OCI-LY3 (cell line): Measurements from ENCODE around the gene TRIM15.

Experiments
- H2AFZ ChIP-seq: fragments of 200-600, 300-600 bp; shearing (Covaris generic); 2 replicates; pipeline ENCODE4 v1.6.0; 2014; ENCODE audit warnings: antibody characterized with exemption, low read depth, low read length
- H3K27ac ChIP-seq: fragments of 200-600, 300-600 bp; sonication (generic); 2 replicates; pipeline ENCODE4 v1.5.1; 2014; ENCODE audit warnings: mild to moderate bottlenecking, low read length, moderate library complexity, mixed read lengths
- H3K27me3 ChIP-seq: fragments of 200-600, 300-600 bp; sonication (generic); 2 replicates; pipeline ENCODE4 v1.6.1; 2014; ENCODE audit warnings: low read depth, low read length, mixed read lengths
- H3K36me3 ChIP-seq: fragments of 200-600, 300-600 bp; sonication (generic); replicated peaks from 2 replicates; pipeline ENCODE3; 2014; ENCODE audit warnings: low read depth, low read length, mixed read lengths
- H3K4me1 ChIP-seq: fragments of 300-600, 200-600 bp; sonication (generic); 2 replicates; pipeline ENCODE4 v1.6.1; 2014; ENCODE audit warnings: low read length, mixed read lengths
- H3K4me2 ChIP-seq: fragments of 200-600, 300-600 bp; sonication (generic); 2 replicates; pipeline ENCODE4 v1.6.1; 2014; ENCODE audit warnings: low read length, mixed read lengths
- H3K4me3 ChIP-seq: fragments of 300-600, 200-600 bp; sonication (generic); 2 replicates; pipeline ENCODE4 v1.5.1; 2014; ENCODE audit warnings: antibody characterized with exemption, mild to moderate bottlenecking, low read length, moderate library complexity
- H3K79me2 ChIP-seq: fragments of 300-600, 200-600 bp; shearing (Covaris generic); 2 replicates; pipeline ENCODE4 v1.6.1; 2014; ENCODE audit warnings: mild to moderate bottlenecking, low read length, mixed read lengths
- H3K9ac ChIP-seq: fragments of 300-600, 200-600 bp; shearing (Covaris generic); 2 replicates; pipeline ENCODE4 v1.6.0; 2014; ENCODE audit warnings: mild to moderate bottlenecking, low read length, moderate library complexity
- H3K9me3 ChIP-seq: fragments of 200-600, 300-600 bp; shearing (Covaris generic); 2 replicates; pipeline ENCODE4 v1.6.1; 2014; ENCODE audit warnings: low read length, mixed read lengths; ENCODE audit not compliant: insufficient read depth
- H4K20me1 ChIP-seq: fragments of 200-600, 300-600 bp; sonication (generic); 2 replicates; pipeline ENCODE4 v1.6.1; 2016; ENCODE audit warnings: low read length, mixed read lengths; ENCODE audit not compliant: insufficient read depth
- EZH2phosphoT487 ChIP-seq: fragments of 200-600 bp; shearing (Covaris generic); IDR thresholded peaks from 2 replicates; pipeline ENCODE4 v1.6.1; 2018; ENCODE audit warnings: antibody characterized with exemption, mixed run types, low read depth
- TF ChIP-seq, protein P1 (sequence below): fragments of 200-600, 300-600 bp; sonication (generic); IDR thresholded peaks from 2 replicates; pipeline ENCODE4 v1.5.1; 2014; ENCODE audit warnings: antibody characterized with exemption, low read length, low read depth

The TRIM15 gene

DNA sequence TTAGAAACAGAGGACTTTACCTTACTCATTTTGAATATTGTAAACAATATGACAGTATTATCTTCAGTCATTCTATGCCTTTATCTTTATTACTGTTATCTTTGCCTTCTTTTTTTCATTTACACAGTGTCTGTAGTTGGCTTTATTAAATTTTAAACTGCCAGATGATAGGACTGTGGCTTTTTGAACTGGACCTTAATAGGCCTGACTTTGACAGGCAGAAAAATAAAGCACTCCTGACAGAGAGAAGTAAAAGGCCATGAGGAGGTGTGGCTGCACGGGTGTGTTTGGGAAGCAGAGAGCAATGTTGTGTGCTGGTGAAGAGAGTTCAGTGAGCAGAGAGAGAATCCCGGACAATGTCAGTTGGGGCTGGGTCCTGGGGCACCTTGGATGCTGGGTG is 19.6 kb upstream of the TRIM15 start:
- H3K4me1 ChIP-seq = no peaks in the 10 kb centered on the region
- no peak overlapping the region for H3K4me2 ChIP-seq
- no peak overlapping the region for H2AFZ ChIP-seq
- no peak overlapping the region for H3K9ac ChIP-seq
- H3K27ac ChIP-seq = no peak overlapping the region
- H3K4me3 ChIP-seq = no peak overlapping the region
- no peaks in the 10 kb centered on the region for H3K79me2 ChIP-seq
- no peaks in the 10 kb centered on the region for H4K20me1 ChIP-seq
- peaks cover 17% of the 10 kb centered on the region; the same call in 1 of the 2 replicates for H3K27me3 ChIP-seq
- TF ChIP-seq, protein P1, sequence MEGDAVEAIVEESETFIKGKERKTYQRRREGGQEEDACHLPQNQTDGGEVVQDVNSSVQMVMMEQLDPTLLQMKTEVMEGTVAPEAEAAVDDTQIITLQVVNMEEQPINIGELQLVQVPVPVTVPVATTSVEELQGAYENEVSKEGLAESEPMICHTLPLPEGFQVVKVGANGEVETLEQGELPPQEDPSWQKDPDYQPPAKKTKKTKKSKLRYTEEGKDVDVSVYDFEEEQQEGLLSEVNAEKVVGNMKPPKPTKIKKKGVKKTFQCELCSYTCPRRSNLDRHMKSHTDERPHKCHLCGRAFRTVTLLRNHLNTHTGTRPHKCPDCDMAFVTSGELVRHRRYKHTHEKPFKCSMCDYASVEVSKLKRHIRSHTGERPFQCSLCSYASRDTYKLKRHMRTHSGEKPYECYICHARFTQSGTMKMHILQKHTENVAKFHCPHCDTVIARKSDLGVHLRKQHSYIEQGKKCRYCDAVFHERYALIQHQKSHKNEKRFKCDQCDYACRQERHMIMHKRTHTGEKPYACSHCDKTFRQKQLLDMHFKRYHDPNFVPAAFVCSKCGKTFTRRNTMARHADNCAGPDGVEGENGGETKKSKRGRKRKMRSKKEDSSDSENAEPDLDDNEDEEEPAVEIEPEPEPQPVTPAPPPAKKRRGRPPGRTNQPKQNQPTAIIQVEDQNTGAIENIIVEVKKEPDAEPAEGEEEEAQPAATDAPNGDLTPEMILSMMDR = no peak
- TF ChIP-seq EZH2phosphoT487 = no peak
- H3K36me3 ChIP-seq = no peaks in the 10 kb centered on the region
- H3K9me3 ChIP-seq = no peaks in the 10 kb centered on the region

DNA sequence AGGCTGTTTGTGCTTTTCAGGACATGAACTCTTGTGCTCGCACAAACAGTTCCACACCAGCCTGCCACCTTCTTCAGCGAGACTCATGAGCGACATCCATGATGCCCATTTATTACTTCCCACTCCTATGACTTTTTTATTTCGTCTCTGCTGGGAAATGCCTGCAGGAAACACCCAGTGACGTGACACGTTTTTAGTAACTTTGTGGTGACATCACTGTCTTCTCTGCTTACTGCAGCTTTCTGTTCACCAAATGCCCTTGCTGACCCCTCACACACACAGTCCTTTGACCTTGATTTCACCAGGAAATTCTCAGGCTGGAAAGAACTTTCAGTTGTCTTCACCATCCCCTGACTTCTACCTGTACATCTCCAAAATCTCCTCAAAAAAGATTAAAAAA is 18.5 kb upstream of the TRIM15 start:
- H4K20me1 ChIP-seq = no peaks in the 10 kb centered on the region
- H2AFZ ChIP-seq = no peak overlapping the region
- no peak overlapping the region for H3K4me3 ChIP-seq
- H3K36me3 ChIP-seq = no peaks in the 10 kb centered on the region
- no peak overlapping the region for H3K9ac ChIP-seq
- no peak overlapping the region for H3K4me2 ChIP-seq
- TF ChIP-seq, protein P1 = no peak
- no peak for TF ChIP-seq EZH2phosphoT487
- H3K4me1 ChIP-seq = peaks cover 6% of the 10 kb centered on the region
- peaks cover 15% of the 10 kb centered on the region; the same call in 1 of the 2 replicates for H3K27me3 ChIP-seq
- no peaks in the 10 kb centered on the region for H3K9me3 ChIP-seq
- H3K79me2 ChIP-seq = no peaks in the 10 kb centered on the region
- H3K27ac ChIP-seq = no peak overlapping the region

DNA sequence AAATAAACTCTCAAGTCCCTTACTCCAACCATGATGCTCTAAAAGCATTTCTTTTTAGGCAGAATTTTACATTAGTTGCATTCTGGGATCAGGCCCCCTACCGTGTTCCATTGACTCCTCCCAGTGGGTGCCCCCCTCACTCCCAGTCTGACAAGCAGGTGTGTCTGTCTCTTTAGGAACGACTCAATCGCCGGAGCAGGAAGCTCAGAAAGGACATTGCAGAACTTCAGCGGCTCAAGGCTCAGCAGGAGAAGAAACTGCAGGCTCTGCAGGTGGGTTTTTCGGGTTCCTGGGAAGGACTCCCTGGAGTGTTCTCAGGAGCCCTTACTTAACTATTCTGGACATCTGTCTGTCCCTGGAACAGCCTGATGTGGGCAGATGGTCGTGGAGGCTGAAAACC is 17.5 kb upstream of the TRIM15 start:
- H3K9ac ChIP-seq = no peak overlapping the region
- H3K36me3 ChIP-seq = no peaks in the 10 kb centered on the region
- TF ChIP-seq, protein P1 = no peak
- no peak for TF ChIP-seq EZH2phosphoT487
- no peak overlapping the region for H3K27ac ChIP-seq
- H4K20me1 ChIP-seq = no peaks in the 10 kb centered on the region
- no peaks in the 10 kb centered on the region for H3K9me3 ChIP-seq
- no peak overlapping the region for H3K4me2 ChIP-seq
- no peak overlapping the region for H3K4me3 ChIP-seq
- H3K27me3 ChIP-seq = peaks cover 15% of the 10 kb centered on the region; the same call in 1 of the 2 replicates
- H3K79me2 ChIP-seq = no peaks in the 10 kb centered on the region
- peaks cover 10% of the 10 kb centered on the region for H3K4me1 ChIP-seq
- no peak overlapping the region for H2AFZ ChIP-seq

DNA sequence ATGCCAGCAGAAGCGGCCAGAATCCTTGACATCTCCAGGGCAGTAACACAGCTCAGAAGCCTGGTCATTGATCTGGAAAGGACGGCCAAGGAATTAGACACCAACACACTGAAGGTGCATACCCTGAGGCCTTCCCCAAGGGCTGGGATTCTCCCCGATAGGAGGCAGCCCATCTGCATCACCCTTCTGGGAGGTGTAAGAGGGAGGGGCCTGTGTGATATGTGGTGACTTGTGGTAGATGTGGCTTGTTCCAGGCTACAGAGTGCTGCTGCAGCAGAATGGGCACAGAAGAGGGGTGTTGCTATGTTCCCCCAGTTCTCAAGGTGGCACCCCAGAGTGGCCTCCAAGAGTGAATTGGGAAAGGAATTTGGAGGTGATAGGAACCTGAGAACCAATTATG is 16.2 kb upstream of the TRIM15 start:
- TF ChIP-seq, protein P1 = no peak
- TF ChIP-seq EZH2phosphoT487 = no peak
- no peak overlapping the region for H3K4me2 ChIP-seq

More for the DNA sequence above, 16.2 kb upstream of the TRIM15 start:
- Histone ChIP-seq H3K4me3 (no peak overlapping the region), H3K27ac (no peak overlapping the region), H3K9ac (no peak overlapping the region), H2AFZ (no peak overlapping the region), H3K79me2 (no peaks in the 10 kb centered on the region), H3K27me3 (0 out of 2 replicates have a peak, but pooled peaks cover 9% of the 10 kb centered on the region), H3K36me3 (no peaks in the 10 kb centered on the region), H4K20me1 (no peaks in the 10 kb centered on the region), H3K4me1 (peaks cover 10% of the 10 kb centered on the region), H3K9me3 (no peaks in the 10 kb centered on the region)
